Measurements from ENCODE around the gene JAZF1.
A peak's percentile ranks its signal among the peaks of the same experiment; 100 is the strongest.

The JAZF1 gene

DNA sequence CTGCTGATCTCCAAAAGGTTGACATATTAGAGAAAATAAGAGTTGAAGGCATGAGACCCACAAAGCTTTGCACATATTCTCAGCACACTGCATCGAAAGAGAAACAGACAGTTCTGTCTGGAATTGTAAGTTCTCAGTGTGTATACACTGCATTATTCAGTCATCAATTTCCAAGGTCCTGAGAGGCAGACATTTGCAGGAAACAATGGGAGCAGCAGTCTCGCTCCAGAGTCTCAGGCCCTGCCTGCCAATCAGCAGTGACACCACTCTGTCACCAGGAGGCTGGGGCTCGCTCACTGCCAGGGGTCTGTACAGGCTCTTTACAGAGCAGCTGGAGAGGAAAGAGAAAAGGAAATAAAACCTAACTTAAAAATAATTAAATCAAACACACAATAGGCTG, 36.3 kb downstream of the JAZF1 start:
- H3K27me3 ChIP-seq (ENCODE audit: insufficient read depth, low read length): no peaks in the 10 kb centered on the region
- no peak overlapping the region for H3K9ac ChIP-seq (ENCODE audit: low read length)
- no peak overlapping the region for H2AFZ ChIP-seq (ENCODE audit: low read length)
- no peak overlapping the region for H3K27ac ChIP-seq (ENCODE audit: low read depth, low read length, poor library complexity, severe bottlenecking)
- no peaks in the 10 kb centered on the region for H3F3A ChIP-seq (ENCODE audit: insufficient read depth, low read length)
- H3K4me1 ChIP-seq (ENCODE audit: insufficient read depth, low read length, severe bottlenecking): peaks cover 4% of the 10 kb centered on the region
- H3K4me2 ChIP-seq (ENCODE audit: low read length): no peak overlapping the region
- H4K20me1 ChIP-seq (ENCODE audit: insufficient read depth, low read length): no peaks in the 10 kb centered on the region
- no peaks in the 10 kb centered on the region for H3K9me2 ChIP-seq (ENCODE audit: low read depth, low read length)
- TF ChIP-seq EZH2 (IDR thresholded peaks at IDR 0.05; ENCODE audit: borderline replicate concordance, low read length): no peak
- TF ChIP-seq, protein P1, sequence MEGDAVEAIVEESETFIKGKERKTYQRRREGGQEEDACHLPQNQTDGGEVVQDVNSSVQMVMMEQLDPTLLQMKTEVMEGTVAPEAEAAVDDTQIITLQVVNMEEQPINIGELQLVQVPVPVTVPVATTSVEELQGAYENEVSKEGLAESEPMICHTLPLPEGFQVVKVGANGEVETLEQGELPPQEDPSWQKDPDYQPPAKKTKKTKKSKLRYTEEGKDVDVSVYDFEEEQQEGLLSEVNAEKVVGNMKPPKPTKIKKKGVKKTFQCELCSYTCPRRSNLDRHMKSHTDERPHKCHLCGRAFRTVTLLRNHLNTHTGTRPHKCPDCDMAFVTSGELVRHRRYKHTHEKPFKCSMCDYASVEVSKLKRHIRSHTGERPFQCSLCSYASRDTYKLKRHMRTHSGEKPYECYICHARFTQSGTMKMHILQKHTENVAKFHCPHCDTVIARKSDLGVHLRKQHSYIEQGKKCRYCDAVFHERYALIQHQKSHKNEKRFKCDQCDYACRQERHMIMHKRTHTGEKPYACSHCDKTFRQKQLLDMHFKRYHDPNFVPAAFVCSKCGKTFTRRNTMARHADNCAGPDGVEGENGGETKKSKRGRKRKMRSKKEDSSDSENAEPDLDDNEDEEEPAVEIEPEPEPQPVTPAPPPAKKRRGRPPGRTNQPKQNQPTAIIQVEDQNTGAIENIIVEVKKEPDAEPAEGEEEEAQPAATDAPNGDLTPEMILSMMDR (IDR thresholded peaks at IDR 0.05; ENCODE audit: low read length): peak; percentile 43
- no peak overlapping the region for H3K4me3 ChIP-seq (ENCODE audit: low read depth, low read length, poor library complexity, severe bottlenecking)
- no peaks in the 10 kb centered on the region for H3K36me3 ChIP-seq (ENCODE audit: insufficient read depth, low read length)
- no peaks in the 10 kb centered on the region for H3K79me2 ChIP-seq (ENCODE audit: insufficient read depth, low read length)
- H3K9me3 ChIP-seq (ENCODE audit: low read length): no peaks in the 10 kb centered on the region

DNA sequence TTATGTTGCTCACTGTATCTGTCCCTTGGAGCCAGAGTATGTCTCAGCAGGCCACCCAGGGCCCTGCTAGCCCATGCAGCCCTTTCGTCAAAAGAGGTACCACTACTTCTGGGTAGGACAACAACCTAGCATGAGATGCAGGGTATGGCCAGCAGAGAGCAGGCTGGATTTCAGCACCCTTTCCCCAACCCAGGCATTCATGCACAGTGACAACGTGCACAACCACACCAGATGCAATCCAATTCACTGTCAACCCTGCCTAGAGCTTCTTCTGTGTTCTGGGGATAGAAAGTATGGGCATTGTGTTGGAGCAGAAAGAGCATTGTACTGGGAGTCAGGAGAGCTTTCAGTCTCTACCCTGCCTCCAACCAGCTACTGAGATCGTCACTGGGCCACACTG, 37.9 kb downstream of the JAZF1 start:
- no peaks in the 10 kb centered on the region for H4K20me1 ChIP-seq (ENCODE audit: insufficient read depth, low read length)
- no peaks in the 10 kb centered on the region for H3K79me2 ChIP-seq (ENCODE audit: insufficient read depth, low read length)
- H3K9me2 ChIP-seq (ENCODE audit: low read depth, low read length): no peaks in the 10 kb centered on the region
- H2AFZ ChIP-seq (ENCODE audit: low read length): no peak overlapping the region
- no peaks in the 10 kb centered on the region for H3K36me3 ChIP-seq (ENCODE audit: insufficient read depth, low read length)
- H3K9ac ChIP-seq (ENCODE audit: low read length): no peak overlapping the region
- H3K9me3 ChIP-seq (ENCODE audit: low read length): no peaks in the 10 kb centered on the region
- TF ChIP-seq, protein P1 (IDR thresholded peaks at IDR 0.05; ENCODE audit: low read length): peak; percentile 61; the same call in 1 of the 2 replicates
- no peak for TF ChIP-seq EZH2 (IDR thresholded peaks at IDR 0.05; ENCODE audit: borderline replicate concordance, low read length)
- no peak overlapping the region for H3K4me2 ChIP-seq (ENCODE audit: low read length)
- no peak overlapping the region for H3K27ac ChIP-seq (ENCODE audit: low read depth, low read length, poor library complexity, severe bottlenecking)
- H3F3A ChIP-seq (ENCODE audit: insufficient read depth, low read length): no peaks in the 10 kb centered on the region
- H3K4me1 ChIP-seq (ENCODE audit: insufficient read depth, low read length, severe bottlenecking): no peaks in the 10 kb centered on the region
- H3K27me3 ChIP-seq (ENCODE audit: insufficient read depth, low read length): no peaks in the 10 kb centered on the region
- no peak overlapping the region for H3K4me3 ChIP-seq (ENCODE audit: low read depth, low read length, poor library complexity, severe bottlenecking)

DNA sequence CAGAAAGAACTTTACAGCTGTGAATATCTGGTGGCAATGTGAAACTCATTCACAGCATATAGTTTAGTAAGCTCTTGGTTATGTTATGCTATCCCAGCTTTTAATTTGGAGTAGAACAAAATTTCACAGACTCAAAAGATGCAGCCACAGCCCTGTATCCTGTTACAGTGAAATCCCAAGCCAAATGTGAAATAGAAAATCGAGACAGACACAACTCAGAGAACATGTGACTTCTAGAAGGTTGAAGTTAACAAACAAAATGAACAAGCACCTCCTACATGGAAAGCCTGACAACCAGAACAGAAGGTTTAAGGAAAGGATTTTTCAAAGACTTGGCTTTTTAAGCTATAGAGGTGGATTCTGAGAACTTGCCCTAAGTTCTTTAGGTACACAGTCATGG, 39.6 kb downstream of the JAZF1 start:
- H2AFZ ChIP-seq (ENCODE audit: low read length): no peak overlapping the region
- no peaks in the 10 kb centered on the region for H3K9me2 ChIP-seq (ENCODE audit: low read depth, low read length)
- no peaks in the 10 kb centered on the region for H3K27me3 ChIP-seq (ENCODE audit: insufficient read depth, low read length)
- H3K9ac ChIP-seq (ENCODE audit: low read length): no peak overlapping the region
- no peaks in the 10 kb centered on the region for H3K36me3 ChIP-seq (ENCODE audit: insufficient read depth, low read length)
- no peak overlapping the region for H3K4me2 ChIP-seq (ENCODE audit: low read length)
- no peaks in the 10 kb centered on the region for H3F3A ChIP-seq (ENCODE audit: insufficient read depth, low read length)
- no peaks in the 10 kb centered on the region for H4K20me1 ChIP-seq (ENCODE audit: insufficient read depth, low read length)
- no peak for TF ChIP-seq EZH2 (IDR thresholded peaks at IDR 0.05; ENCODE audit: borderline replicate concordance, low read length)
- TF ChIP-seq, protein P1 (IDR thresholded peaks at IDR 0.05; ENCODE audit: low read length): no peak
- no peaks in the 10 kb centered on the region for H3K9me3 ChIP-seq (ENCODE audit: low read length)
- H3K4me3 ChIP-seq (ENCODE audit: low read depth, low read length, poor library complexity, severe bottlenecking): no peak overlapping the region
- no peak overlapping the region for H3K27ac ChIP-seq (ENCODE audit: low read depth, low read length, poor library complexity, severe bottlenecking)
- no peaks in the 10 kb centered on the region for H3K79me2 ChIP-seq (ENCODE audit: insufficient read depth, low read length)
- H3K4me1 ChIP-seq (ENCODE audit: insufficient read depth, low read length, severe bottlenecking): no peaks in the 10 kb centered on the region

Data from OCI-LY1 (cell line).